NB4 (cell line): Measurements from ENCODE around the gene SMARCA2.

Experiments used
- CTCF ChIP-seq: IDR thresholded peaks from one replicate; pipeline ENCODE4 v1.5.1; 2012; ENCODE audit warnings: low read depth, low read length
- MYC ChIP-seq: IDR thresholded peaks from 2 replicates; pipeline ENCODE4 v1.6.1; 2011; ENCODE audit warnings: low read depth, low read length
- POLR2A ChIP-seq: IDR thresholded peaks from 2 replicates; pipeline ENCODE4 v1.6.1; 2011; ENCODE audit warnings: mild to moderate bottlenecking; ENCODE audit not compliant: insufficient read length; ENCODE audit errors: extremely low read depth

- no peak for TF ChIP-seq CTCF
- TF ChIP-seq POLR2A, result no peak
- no peak for TF ChIP-seq MYC
Measured at GRCh38 chr9:2242831-2243330, 227.7 kb downstream of the SMARCA2 start.
